Testis (tissue), 2 donors: Measurements from ENCODE around the gene IRX2.

ENCODE experiments used
- CTCF ChIP-seq, 3 experiments: fragments of 450-650 bp in 2 of 3; fragments of 200-600 bp in 1 of 3; sonication (generic) in 1 of 3; IDR thresholded peaks; one replicate each; pipeline ENCODE4 v1.5.1; 2016 to 2019; ENCODE audit warnings: antibody characterized with exemption in 3 of 3, mild to moderate bottlenecking in 2 of 3, moderate library complexity in 1 of 3
- POLR2A ChIP-seq: fragments of 450-650 bp; IDR thresholded peaks from one replicate; pipeline ENCODE4 v1.6.1; 2017; ENCODE audit warnings: antibody characterized with exemption, mild to moderate bottlenecking, moderate library complexity

- TF ChIP-seq CTCF (IDR thresholded peaks at IDR 0.05) (no peak), POLR2A (no peak)
These were observed 1.5 kb upstream of the IRX2 start for GRCh38 chr5:2752821-2753439.
